Measurements from ENCODE around the gene MTRFR.

Gene MTRFR

GRCh38 chr12:123288751-123289346 is 55.6 kb downstream of the MTRFR start:
- no peak overlapping the region for H3K4me3 ChIP-seq (ENCODE audit: insufficient read depth, low read depth, low read length, poor library complexity, severe bottlenecking)
- no peak overlapping the region for H3K27ac ChIP-seq (ENCODE audit: insufficient read depth, low read length, poor library complexity, severe bottlenecking)
- no peaks in the 10 kb centered on the region for H3K27me3 ChIP-seq (replicated peaks; ENCODE audit: control insufficient read depth, insufficient read depth, low read length, poor library complexity, severe bottlenecking)
- no peaks in the 10 kb centered on the region for H3K9me3 ChIP-seq (ENCODE audit: control insufficient read depth, low read length)
- H3K4me1 ChIP-seq (ENCODE audit: control insufficient read depth, insufficient read depth, low read length, poor library complexity, severe bottlenecking): no peaks in the 10 kb centered on the region
- no peak for DNase-seq
- peaks cover 25% of the 10 kb centered on the region for H3K36me3 ChIP-seq (ENCODE audit: control insufficient read depth, insufficient read depth, low read length)

DNA sequence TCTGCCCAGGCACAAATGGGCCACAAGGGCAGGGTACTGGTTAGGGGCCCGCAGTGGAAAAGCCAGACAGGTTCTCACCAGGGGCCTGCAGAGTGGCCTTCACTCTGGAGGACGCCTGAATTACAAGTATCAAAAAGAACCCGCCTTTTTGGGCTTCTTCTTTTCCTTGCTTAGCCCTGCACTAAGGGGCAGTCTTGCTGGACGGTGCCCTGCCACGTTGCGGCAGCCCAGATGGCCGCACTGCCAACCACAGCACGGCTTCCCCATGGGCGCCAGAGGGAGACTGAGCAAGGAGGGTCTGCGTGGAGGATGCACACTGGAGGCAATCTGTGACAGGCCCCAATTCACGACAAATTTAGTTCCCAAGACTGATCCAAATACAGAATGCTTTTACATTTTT is 56.7 kb downstream of the MTRFR start:
- Histone ChIP-seq H3K27me3 (replicated peaks; ENCODE audit: control insufficient read depth, insufficient read depth, low read length, poor library complexity, severe bottlenecking) (no peaks in the 10 kb centered on the region), H3K4me3 (ENCODE audit: insufficient read depth, low read depth, low read length, poor library complexity, severe bottlenecking) (no peak overlapping the region), H3K36me3 (ENCODE audit: control insufficient read depth, insufficient read depth, low read length) (peaks cover 33% of the 10 kb centered on the region), H3K9me3 (ENCODE audit: control insufficient read depth, low read length) (no peaks in the 10 kb centered on the region), H3K4me1 (ENCODE audit: control insufficient read depth, insufficient read depth, low read length, poor library complexity, severe bottlenecking) (no peaks in the 10 kb centered on the region), H3K27ac (ENCODE audit: insufficient read depth, low read length, poor library complexity, severe bottlenecking) (no peak overlapping the region)
- DNase-seq: no peak

DNA sequence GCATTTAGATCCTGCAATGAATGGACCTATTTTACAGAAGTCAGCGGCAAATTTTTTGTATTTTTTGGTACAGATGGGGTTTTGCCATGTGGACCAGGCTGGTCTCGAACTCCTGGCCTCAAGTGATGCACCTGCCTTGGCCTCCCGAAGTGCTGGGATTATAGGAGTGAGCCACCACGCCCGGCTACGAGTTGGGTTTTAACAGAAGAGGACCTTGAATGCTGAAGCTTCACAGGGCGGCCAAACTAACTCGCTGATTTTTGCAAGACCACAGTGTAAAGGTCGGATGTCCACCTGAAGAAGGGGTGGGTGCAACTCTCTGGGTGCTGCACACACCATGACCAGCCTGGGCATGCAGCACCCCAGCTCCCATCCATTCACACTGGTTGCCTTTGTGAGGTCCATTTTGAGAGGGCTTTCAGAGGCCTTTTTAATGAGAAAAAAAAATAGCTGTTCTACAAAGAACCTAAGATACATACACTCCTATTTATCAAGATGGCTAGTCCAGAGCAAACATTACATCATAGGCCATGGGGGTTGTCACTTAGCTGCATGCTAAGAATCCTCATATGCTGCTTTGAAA is 60.0 kb downstream of the MTRFR start:
- Histone ChIP-seq H3K36me3 (ENCODE audit: control insufficient read depth, insufficient read depth, low read length) (peaks cover 61% of the 10 kb centered on the region), H3K27ac (ENCODE audit: insufficient read depth, low read length, poor library complexity, severe bottlenecking) (no peak overlapping the region), H3K27me3 (replicated peaks; ENCODE audit: control insufficient read depth, insufficient read depth, low read length, poor library complexity, severe bottlenecking) (no peaks in the 10 kb centered on the region), H3K4me3 (ENCODE audit: insufficient read depth, low read depth, low read length, poor library complexity, severe bottlenecking) (no peak overlapping the region), H3K4me1 (ENCODE audit: control insufficient read depth, insufficient read depth, low read length, poor library complexity, severe bottlenecking) (no peaks in the 10 kb centered on the region), H3K9me3 (ENCODE audit: control insufficient read depth, low read length) (no peaks in the 10 kb centered on the region)
- DNase-seq: no peak

DNA sequence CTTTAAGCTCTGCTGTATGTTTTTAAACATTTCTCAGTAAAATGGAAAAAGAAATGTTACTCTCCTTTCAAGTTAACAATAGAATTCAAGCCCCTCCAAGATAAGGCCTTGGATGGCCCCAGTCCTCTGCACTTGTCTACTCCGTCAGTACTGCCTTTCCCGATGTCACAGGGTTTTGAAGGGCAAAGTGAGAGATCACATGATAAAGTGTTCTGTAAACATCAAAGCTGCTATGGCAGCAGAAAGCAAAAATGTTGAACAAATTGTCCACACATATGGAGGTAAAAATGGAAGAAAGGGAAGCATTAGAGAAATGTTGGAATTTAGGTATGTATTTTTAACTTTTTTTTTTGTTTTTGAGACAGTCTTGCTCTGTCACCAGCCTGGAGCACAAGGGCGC is 71.9 kb downstream of the MTRFR start:
- no peak overlapping the region for H3K27ac ChIP-seq (ENCODE audit: insufficient read depth, low read length, poor library complexity, severe bottlenecking)
- peaks cover 63% of the 10 kb centered on the region for H3K36me3 ChIP-seq (ENCODE audit: control insufficient read depth, insufficient read depth, low read length)
- H3K4me3 ChIP-seq (ENCODE audit: insufficient read depth, low read depth, low read length, poor library complexity, severe bottlenecking): no peak overlapping the region
- DNase-seq: no peak
- H3K9me3 ChIP-seq (ENCODE audit: control insufficient read depth, low read length): no peaks in the 10 kb centered on the region
- H3K4me1 ChIP-seq (ENCODE audit: control insufficient read depth, insufficient read depth, low read length, poor library complexity, severe bottlenecking): no peaks in the 10 kb centered on the region
- H3K27me3 ChIP-seq (replicated peaks; ENCODE audit: control insufficient read depth, insufficient read depth, low read length, poor library complexity, severe bottlenecking): no peaks in the 10 kb centered on the region

GRCh38 chr12:123306200-123306599 is 73.0 kb downstream of the MTRFR start:
- Histone ChIP-seq H3K27me3 (replicated peaks; ENCODE audit: control insufficient read depth, insufficient read depth, low read length, poor library complexity, severe bottlenecking) (no peaks in the 10 kb centered on the region), H3K4me1 (ENCODE audit: control insufficient read depth, insufficient read depth, low read length, poor library complexity, severe bottlenecking) (no peaks in the 10 kb centered on the region), H3K9me3 (ENCODE audit: control insufficient read depth, low read length) (no peaks in the 10 kb centered on the region), H3K4me3 (ENCODE audit: insufficient read depth, low read depth, low read length, poor library complexity, severe bottlenecking) (no peak overlapping the region), H3K27ac (ENCODE audit: insufficient read depth, low read length, poor library complexity, severe bottlenecking) (no peak overlapping the region), H3K36me3 (ENCODE audit: control insufficient read depth, insufficient read depth, low read length) (peaks cover 70% of the 10 kb centered on the region)
- no peak for DNase-seq
